Measurements from ENCODE around the gene PLXDC1. TPM values are rescaled to one million over a fixed set of nuclear protein-coding genes. Genes with fewer than 3 reads are reported as not detected.
"Not testable (repeated sequence)": the region's sequence is repeated elsewhere in the genome, so short reads cannot be mapped to it uniquely, and the experiment has no call there.

PLXDC1 gene
- total and polyA plus RNA-seq, 11 donors, result 4.8 to 17.4 (median 13.3) TPM

- Histone ChIP-seq H3K27me3 (no peaks in the 10 kb centered on the region), H3K27ac (no peak overlapping the region), H3K4me1 (peaks cover 0 to 15% (median 6%) of the 10 kb centered on the region in 12 donors), H3K9me3 (no peaks in the 10 kb centered on the region), H3K36me3 (no peaks in the 10 kb centered on the region), H3K4me3 (no peak overlapping the region)
- DNase-seq (no peak), ATAC-seq (no peak)
- TF ChIP-seq POLR2A (IDR thresholded peaks at IDR 0.05), result no peak
- no peak for TF ChIP-seq CTCF (IDR thresholded peaks at IDR 0.05)
- WGBS, 4 donors, result 48 to 60% (median 53%) methylated on average over 2 of the region's 2 CpGs
- intact Hi-C loops (cut with DNase I), result loop anchor here in 3 of 10 donors (10.0 kb wide), 1 partner anchor 49 kb away; no protein-coding TSS in a partner anchor
Observed at GRCh38 chr17:39054111-39054645, 97.3 kb downstream of the PLXDC1 start.

- H3K36me3 ChIP-seq, H3K27me3 ChIP-seq, H3K27ac ChIP-seq, DNase-seq, ATAC-seq, H3K4me3 ChIP-seq: not testable (repeated sequence)
- 84 to 90% (median 89%) methylated on average over 3 of the region's 3 CpGs for WGBS, 4 donors
- intact Hi-C loops (cut with DNase I), result loop anchor here in 3 of 10 donors (10.0 kb wide), 1 partner anchor 48 kb away; no protein-coding TSS in a partner anchor
- peaks cover 0 to 11% (median 7%) of the 10 kb centered on the region in 12 donors for H3K9me3 ChIP-seq
- H3K4me1 ChIP-seq, result peaks cover 0 to 13% (median 5%) of the 10 kb centered on the region in 12 donors
Observed at GRCh38 chr17:39052423-39052822, 99.0 kb downstream of the PLXDC1 start.

GRCh38 chr17:39051001-39051585, 100.3 kb downstream of the PLXDC1 start:
- WGBS, 4 donors, result 76 to 90% (median 87%) methylated on average over 10 to 12 of the region's 12 CpGs
- no peaks in the 10 kb centered on the region for H3K36me3 ChIP-seq
- no peaks in the 10 kb centered on the region for H3K27me3 ChIP-seq
- intact Hi-C loops (cut with DNase I), result loop anchor here in 3 of 10 donors (10.0 kb wide), 1 partner anchor 46 kb away; no protein-coding TSS in a partner anchor
- ATAC-seq, result no peak
- TF ChIP-seq POLR2A (IDR thresholded peaks at IDR 0.05), result no peak
- no peak for TF ChIP-seq CTCF (IDR thresholded peaks at IDR 0.05)
- DNase-seq, result no peak
- H3K27ac ChIP-seq, result no peak overlapping the region
- no peak overlapping the region for H3K4me3 ChIP-seq
- peaks cover 0 to 25% (median 20%) of the 10 kb centered on the region in 12 donors for H3K9me3 ChIP-seq
- H3K4me1 ChIP-seq, result peaks cover 0 to 2% (median 0%) of the 10 kb centered on the region in 12 donors

- no peaks in the 10 kb centered on the region for H3K36me3 ChIP-seq
- DNase-seq, result no peak
- WGBS, 4 donors, result 80 to 91% (median 83%) methylated on average over 8 to 16 of the region's 16 CpGs
Observed at GRCh38 chr17:39045948-39046679, 105.3 kb downstream of the PLXDC1 start.

More at GRCh38 chr17:39045948-39046679, 105.3 kb downstream of the PLXDC1 start:
- Histone ChIP-seq H3K27ac (no peak overlapping the region), H3K9me3 (peaks cover 0 to 36% (median 21%) of the 10 kb centered on the region in 12 donors), H3K27me3 (no peaks in the 10 kb centered on the region), H3K4me1 (no peaks in the 10 kb centered on the region), H3K4me3 (no peak overlapping the region)
- intact Hi-C loops (cut with DNase I), result no loop called here
- ATAC-seq, result no peak
- TF ChIP-seq POLR2A (IDR thresholded peaks at IDR 0.05) (no peak), CTCF (IDR thresholded peaks at IDR 0.05) (no peak)
